Testis (tissue), 3 donors: Measurements from ENCODE around the gene AMACR. TPM values are rescaled to one million over a fixed set of nuclear protein-coding genes. Genes with fewer than 3 reads are reported as not detected.

Experiments used
- DNase-seq: peaks from one replicate; pipeline ENCODE4 v3.0.0-alpha.2; 2019
- H3K27ac ChIP-seq, 2 donors: fragments of 200-600 bp; sonication (generic); one replicate each; pipeline ENCODE4 v1.5.1; 2019
- H3K27me3 ChIP-seq: fragments of 200-600 bp; sonication (generic); one replicate; pipeline ENCODE4 v1.5.1; 2019
- H3K36me3 ChIP-seq: fragments of 200-600 bp; sonication (generic); one replicate; pipeline ENCODE4 v1.5.1; 2017; ENCODE audit warnings: low read depth; ENCODE audit errors: missing control alignments
- H3K4me1 ChIP-seq: fragments of 200-600 bp; sonication (generic); one replicate; pipeline ENCODE4 v1.5.1; 2019
- H3K4me3 ChIP-seq, 2 donors: fragments of 200-600 bp; sonication (generic); one replicate each; pipeline ENCODE4 v1.5.1; 2017 to 2019
- H3K9me3 ChIP-seq: fragments of 200-600 bp; sonication (generic); one replicate; pipeline ENCODE4 v1.5.1; 2017
- POLR2A ChIP-seq: fragments of 450-650 bp; IDR thresholded peaks from one replicate; pipeline ENCODE4 v1.6.1; 2017; ENCODE audit warnings: antibody characterized with exemption, mild to moderate bottlenecking, moderate library complexity
- WGBS, 2 donors: methylation state at CpG; one replicate each; pipeline ENCODE4 v1.1.5; 2018; 5-methylcytosine and 5-hydroxymethylcytosine counted together
- intact Hi-C: fragments of 100-400 bp; cut with DNase I; formaldehyde crosslinking; loops from one replicate; pipeline ENCODE4 v1.15.1; 2023; ENCODE audit warnings: low total_unique reads
- polyA plus RNA-seq: library from polyadenylated mRNA; stranded (reverse); fragments of 350-450 nt; fragmentation: Illumina TruSeq; extraction: RNeasy Lipid Tissue Mini Kit (QIAGEN cat#74804); gene quantifications from one replicate; pipeline ENCODE4 v1.2.3, GENCODE V29; 2014; ENCODE audit warnings: low read depth, low replicate concordance; ENCODE audit not compliant: insufficient read depth
- total RNA-seq, 2 donors: library from RNA; depleted of rRNA; stranded (reverse); fragments of >200 nt; gene quantifications; one replicate each; pipeline ENCODE4 v1.2.3, GENCODE V29; 2016
- TF ChIP-seq, protein P1 (sequence below), 3 experiments: fragments of 450-650 bp in 2 of 3; fragments of 200-600 bp in 1 of 3; sonication (generic) in 1 of 3; IDR thresholded peaks; one replicate each; pipeline ENCODE4 v1.5.1; 2016 to 2019; ENCODE audit warnings: antibody characterized with exemption in 3 of 3, mild to moderate bottlenecking in 2 of 3, moderate library complexity in 1 of 3

AMACR gene
- total and polyA plus RNA-seq, 3 donors from 2014 or later: 6.9 to 12.6 (median 12.1) TPM

DNA sequence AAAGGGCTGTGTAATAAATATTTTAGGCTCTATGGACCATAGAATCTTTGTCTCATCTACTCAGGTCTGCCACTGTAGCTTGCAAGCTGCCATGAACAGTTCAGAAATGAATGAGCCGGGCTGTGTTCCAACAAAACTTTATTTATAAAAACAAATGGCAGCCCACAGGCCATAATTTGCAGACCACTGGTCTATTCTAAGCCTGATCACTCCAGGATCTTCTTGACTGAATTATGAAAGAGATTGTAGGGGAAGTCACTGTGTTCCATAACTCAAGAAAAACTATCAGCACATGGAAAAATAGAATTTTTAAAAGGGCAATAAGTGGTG is 46.5 kb upstream of the AMACR start:
- no peak overlapping the region for H3K4me3 ChIP-seq
- H3K9me3 ChIP-seq: no peaks in the 10 kb centered on the region
- intact Hi-C loops: no loop called here
- DNase-seq: no peak
- H3K36me3 ChIP-seq: no peaks in the 10 kb centered on the region
- WGBS, 2 donors: 88 to 100% methylated on average over 1 of the region's 1 CpG
- no peak overlapping the region for H3K27ac ChIP-seq
- no peaks in the 10 kb centered on the region for H3K27me3 ChIP-seq
- no peak for TF ChIP-seq POLR2A
- H3K4me1 ChIP-seq: no peaks in the 10 kb centered on the region

DNA sequence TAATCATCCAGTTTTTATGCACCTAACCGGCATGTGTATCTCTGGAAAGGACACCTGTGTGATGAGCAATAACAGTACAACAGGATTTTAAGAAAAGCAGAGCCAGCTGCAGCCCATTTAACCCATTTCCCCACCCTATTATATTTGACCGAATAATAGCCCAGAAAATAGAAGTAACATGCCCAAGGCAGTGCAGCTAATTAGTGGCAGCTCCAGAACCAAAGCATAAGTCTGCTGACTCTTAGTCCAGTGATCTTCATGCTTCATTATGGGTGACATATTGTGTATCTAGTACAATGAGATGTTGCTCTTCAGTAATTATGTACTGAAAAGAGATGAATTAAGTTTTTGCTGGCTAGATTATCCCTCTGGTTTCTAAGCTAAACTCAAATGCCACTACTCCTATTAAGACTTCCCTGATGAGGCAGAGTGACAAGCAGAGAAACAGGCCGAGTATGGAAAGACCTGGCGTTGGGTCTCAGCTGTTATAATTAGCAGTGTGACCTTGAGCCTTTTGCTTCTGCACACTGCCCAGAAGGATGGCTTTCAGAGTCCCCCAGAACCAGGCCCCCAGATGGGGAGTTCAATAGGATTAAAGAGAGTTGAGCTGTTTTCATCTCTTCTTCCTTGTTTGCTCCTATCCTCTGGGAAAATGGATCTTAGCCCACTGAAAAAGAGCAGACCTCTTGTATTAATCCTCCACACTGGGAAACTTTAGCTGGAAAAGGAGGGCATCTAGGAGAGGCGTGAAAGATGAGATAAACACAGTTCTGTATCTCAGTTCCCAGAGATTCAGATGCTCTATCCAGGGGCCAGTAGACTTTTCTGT is 45.9 kb upstream of the AMACR start:
- intact Hi-C loops: no loop called here
- Histone ChIP-seq H3K27ac (no peak overlapping the region), H3K4me3 (no peak overlapping the region), H3K4me1 (no peaks in the 10 kb centered on the region), H3K36me3 (no peaks in the 10 kb centered on the region), H3K9me3 (no peaks in the 10 kb centered on the region), H3K27me3 (no peaks in the 10 kb centered on the region)
- 71 to 72% methylated on average over 5 of the region's 5 CpGs for WGBS, 2 donors
- TF ChIP-seq POLR2A: no peak
- TF ChIP-seq, protein P1, sequence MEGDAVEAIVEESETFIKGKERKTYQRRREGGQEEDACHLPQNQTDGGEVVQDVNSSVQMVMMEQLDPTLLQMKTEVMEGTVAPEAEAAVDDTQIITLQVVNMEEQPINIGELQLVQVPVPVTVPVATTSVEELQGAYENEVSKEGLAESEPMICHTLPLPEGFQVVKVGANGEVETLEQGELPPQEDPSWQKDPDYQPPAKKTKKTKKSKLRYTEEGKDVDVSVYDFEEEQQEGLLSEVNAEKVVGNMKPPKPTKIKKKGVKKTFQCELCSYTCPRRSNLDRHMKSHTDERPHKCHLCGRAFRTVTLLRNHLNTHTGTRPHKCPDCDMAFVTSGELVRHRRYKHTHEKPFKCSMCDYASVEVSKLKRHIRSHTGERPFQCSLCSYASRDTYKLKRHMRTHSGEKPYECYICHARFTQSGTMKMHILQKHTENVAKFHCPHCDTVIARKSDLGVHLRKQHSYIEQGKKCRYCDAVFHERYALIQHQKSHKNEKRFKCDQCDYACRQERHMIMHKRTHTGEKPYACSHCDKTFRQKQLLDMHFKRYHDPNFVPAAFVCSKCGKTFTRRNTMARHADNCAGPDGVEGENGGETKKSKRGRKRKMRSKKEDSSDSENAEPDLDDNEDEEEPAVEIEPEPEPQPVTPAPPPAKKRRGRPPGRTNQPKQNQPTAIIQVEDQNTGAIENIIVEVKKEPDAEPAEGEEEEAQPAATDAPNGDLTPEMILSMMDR (IDR thresholded peaks at IDR 0.05): no peak
- no peak for DNase-seq

DNA sequence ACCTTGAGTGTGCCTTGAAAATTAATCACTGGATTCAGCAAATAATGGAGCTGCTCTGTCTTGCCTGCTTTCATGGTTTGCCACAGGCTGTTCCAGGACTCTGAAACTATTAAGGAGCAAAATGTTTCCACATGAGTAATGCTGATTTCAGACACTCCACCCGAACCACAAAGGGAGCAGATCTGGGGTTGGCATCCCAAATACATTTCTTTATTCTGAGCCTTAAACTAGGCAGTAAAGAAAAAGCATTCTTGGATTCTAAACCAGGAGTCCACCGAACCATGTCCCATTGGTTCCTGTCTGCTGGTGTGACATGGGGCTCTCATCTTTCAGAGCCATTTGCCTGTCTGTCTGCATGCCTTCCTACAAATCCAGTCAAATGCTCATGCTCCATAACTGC is 45.3 kb upstream of the AMACR start:
- intact Hi-C loops: no loop called here
- WGBS, 2 donors: 35 to 47% methylated on average over 2 of the region's 2 CpGs

DNA sequence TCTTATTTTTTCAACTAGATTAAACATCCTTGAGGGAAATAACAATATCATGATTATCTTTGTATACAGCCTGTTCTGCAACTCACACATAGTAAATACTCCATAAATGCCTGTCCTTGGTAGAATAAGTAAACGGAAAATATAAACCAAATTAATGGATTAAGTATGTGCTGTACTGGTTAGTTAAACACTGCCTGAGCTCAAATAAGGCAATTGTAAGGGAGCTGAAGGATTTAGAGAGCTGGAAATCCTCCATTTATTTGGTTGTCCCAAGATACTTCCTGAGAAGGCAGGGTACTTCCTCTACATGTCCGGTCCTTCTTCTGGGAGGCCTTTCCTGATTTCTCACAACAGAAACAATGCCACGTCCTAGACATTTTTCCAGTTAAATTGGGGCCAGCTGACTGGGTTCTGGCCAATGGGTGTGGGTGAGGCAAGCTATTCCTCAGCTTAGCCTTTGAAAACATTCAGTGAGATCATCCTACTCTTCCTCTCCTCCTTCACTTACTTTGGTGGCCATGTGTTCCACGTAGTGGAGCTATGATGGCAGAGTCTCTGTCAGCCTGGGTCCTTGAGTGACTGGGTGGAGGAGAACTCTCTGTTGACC is 43.6 kb upstream of the AMACR start:
- intact Hi-C loops: no loop called here
- H3K27ac ChIP-seq: no peak overlapping the region
- TF ChIP-seq, protein P1 (IDR thresholded peaks at IDR 0.05): no peak
- no peak for TF ChIP-seq POLR2A

More for the DNA sequence above, 45.3 kb upstream of the AMACR start:
- Histone ChIP-seq H3K4me1 (no peaks in the 10 kb centered on the region), H3K36me3 (no peaks in the 10 kb centered on the region), H3K27me3 (no peaks in the 10 kb centered on the region), H3K9me3 (no peaks in the 10 kb centered on the region), H3K27ac (no peak overlapping the region), H3K4me3 (no peak overlapping the region)
- TF ChIP-seq, protein P1 (IDR thresholded peaks at IDR 0.05): no peak
- no peak for TF ChIP-seq POLR2A
- DNase-seq: no peak

DNA sequence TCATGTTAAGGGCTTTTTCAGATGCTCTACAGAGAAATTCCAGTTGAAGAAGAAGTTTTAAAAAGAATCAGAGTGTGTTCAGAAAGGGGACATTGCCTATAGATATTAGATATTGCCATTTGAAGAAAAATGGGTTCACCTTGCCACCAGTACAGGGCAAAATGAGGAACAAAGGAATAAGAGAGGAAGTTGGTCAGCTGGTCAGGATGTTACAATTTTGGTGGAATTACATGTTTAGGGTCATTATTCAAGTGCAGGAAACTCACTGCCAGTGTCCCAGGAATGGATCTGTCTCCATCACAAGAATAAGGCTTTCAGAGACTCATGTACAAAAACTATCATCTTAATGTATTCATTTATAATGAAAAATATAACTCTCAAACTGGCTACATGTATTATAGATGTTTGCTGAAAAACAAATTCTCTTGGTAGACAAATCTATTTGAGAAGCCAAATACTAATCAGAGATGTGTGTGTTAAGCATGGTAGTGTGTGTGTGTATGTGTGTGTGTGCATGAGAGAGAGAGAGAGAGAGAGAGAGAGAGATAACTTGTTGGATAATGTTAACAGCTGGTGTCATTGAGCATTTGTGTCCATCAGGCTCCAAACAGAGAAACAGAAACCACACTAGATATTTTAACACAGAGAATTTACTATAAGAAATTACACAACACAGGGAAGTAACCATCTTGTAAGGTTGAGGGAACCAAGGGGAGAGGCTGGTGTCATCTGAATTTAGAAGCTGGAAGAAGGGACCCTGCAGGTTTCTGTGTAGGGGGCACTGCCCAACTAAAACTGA is 40.1 kb upstream of the AMACR start:
- no peak overlapping the region for H3K27ac ChIP-seq
- DNase-seq: no peak

More for the DNA sequence above, 43.6 kb upstream of the AMACR start:
- Histone ChIP-seq H3K36me3 (no peaks in the 10 kb centered on the region), H3K9me3 (no peaks in the 10 kb centered on the region), H3K27me3 (no peaks in the 10 kb centered on the region), H3K4me1 (no peaks in the 10 kb centered on the region), H3K4me3 (no peak overlapping the region)
- WGBS, 2 donors: 79 to 91% methylated on average over 4 of the region's 4 CpGs
- DNase-seq: no peak

More for the DNA sequence above, 40.1 kb upstream of the AMACR start:
- TF ChIP-seq POLR2A: no peak
- TF ChIP-seq, protein P1 (IDR thresholded peaks at IDR 0.05): no peak
- Histone ChIP-seq H3K4me3 (no peak overlapping the region), H3K9me3 (no peaks in the 10 kb centered on the region), H3K36me3 (no peaks in the 10 kb centered on the region), H3K4me1 (peaks cover 2% of the 10 kb centered on the region), H3K27me3 (no peaks in the 10 kb centered on the region)
- intact Hi-C loops: no loop called here
